HS-27A (cell line): ENCODE measurements around the gene ANKRD11.
"Not testable (repeated sequence)": the region's sequence is repeated elsewhere in the genome, so short reads cannot be mapped to it uniquely, and the experiment has no call there.

ENCODE experiments used
- DNase-seq: peaks from one replicate; pipeline ENCODE4 v3.0.0-alpha.2; 2012; ENCODE audit warnings: low read depth, missing footprints

The ANKRD11 gene

DNA sequence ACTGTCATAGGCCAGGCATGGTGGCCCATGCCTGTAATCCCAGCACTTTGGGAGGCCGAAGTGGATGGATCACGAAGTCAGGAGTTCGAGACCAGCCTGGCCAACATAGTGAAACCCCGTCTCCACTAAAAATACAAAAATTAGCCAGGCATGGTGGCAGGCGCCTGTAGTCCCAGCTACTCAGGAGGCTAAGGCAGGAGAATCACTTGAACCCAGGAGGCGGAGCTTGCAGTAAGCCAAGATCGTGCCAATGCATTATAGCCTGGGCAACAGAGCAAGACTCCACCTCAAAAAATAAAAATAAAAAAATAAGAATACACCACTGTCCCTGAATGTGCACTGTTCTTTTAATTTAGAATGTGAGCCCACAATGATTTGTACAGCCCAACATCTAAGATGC lies 61.8 kb downstream of the ANKRD11 start:
- not testable (repeated sequence) for DNase-seq

DNA sequence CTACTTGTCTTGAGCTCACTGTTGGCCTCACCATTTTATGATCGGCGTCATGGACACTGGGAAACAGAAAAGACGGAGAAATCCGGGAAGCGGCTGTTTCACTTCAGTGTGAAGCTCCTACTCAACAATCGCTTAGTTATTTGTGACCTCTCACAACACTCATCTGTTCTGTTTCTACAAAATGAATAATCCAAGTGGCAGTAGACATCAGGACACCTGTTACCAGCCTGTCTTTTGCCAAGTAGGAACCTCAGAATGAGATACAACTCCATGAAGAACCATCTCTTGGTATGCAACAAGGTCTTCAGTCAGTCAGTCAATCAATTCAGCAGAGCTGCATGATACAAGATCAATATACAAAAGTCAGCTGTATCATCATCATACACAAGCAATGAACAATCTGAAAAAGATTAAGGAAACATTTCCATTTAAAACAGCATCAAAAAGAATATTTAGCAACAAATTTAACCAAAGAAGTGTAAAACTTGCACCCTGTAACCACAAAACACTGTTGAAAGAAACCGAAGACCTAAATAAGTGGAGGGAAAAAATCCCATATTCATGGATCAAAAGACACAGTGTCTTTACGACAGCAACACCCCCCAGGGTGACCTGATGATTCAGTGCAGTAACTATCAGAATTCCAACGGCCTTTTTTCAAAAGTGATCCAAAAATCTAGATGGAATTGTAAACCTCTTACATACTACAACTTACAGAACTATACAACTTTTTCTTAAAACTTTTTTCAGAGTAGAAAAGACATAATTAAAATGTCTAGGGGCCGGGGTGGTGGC lies 63.4 kb downstream of the ANKRD11 start:
- no peak for DNase-seq

GRCh38 chr16:89425523-89425922 lies 64.8 kb downstream of the ANKRD11 start:
- no peak for DNase-seq

DNA sequence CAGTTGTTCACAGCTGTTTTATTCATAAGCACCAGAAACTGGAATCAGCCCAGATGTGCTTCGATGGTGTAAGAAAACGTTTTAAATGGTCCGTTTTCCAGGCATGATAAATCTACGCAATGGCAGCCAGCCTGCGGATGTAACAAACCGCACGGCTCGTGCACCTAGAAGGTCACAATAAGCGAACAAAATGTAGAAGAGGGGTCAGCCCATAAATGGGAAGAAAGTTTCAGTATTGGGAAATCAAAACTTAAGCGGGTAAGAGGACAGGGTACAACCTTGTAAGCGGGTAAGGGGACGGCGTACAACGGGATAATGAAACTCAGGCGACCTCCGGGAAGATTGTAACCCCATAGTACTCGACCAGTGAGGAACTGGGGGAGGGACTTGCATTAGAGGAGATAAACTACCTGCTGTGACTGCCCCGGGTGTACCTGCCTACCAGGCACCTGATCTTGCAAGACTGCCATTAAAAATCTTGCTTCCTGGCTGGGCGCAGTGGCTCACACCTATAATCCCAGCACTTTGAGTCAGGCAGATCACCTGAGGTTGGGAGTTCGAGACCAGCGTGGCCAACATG lies 66.6 kb downstream of the ANKRD11 start:
- DNase-seq, result no peak

- DNase-seq, result no peak
These were observed 67.3 kb downstream of the ANKRD11 start for GRCh38 chr16:89422905-89423630.

DNA sequence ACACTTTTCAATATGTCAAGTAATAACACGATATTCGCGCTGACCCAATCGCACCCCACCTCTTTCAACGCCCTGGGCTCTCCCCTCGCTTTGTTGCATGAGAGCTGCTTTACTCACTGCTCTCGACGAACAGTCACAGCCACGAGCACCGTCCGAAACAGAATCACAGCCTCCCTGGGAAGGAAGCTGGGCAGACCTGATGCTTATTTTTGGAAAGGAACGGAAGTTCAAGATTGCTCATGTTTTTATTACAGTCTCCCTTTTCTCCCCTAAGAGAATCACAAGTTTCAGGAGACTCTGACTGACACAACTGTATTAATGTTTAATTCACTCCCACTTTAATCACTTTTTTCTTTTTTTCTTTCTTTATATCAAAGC lies 67.8 kb downstream of the ANKRD11 start:
- no peak for DNase-seq

GRCh38 chr16:89421300-89421699 lies 69.1 kb downstream of the ANKRD11 start:
- DNase-seq, result not testable (repeated sequence)

GRCh38 chr16:89420204-89420603 lies 70.2 kb downstream of the ANKRD11 start:
- DNase-seq, result no peak

DNA sequence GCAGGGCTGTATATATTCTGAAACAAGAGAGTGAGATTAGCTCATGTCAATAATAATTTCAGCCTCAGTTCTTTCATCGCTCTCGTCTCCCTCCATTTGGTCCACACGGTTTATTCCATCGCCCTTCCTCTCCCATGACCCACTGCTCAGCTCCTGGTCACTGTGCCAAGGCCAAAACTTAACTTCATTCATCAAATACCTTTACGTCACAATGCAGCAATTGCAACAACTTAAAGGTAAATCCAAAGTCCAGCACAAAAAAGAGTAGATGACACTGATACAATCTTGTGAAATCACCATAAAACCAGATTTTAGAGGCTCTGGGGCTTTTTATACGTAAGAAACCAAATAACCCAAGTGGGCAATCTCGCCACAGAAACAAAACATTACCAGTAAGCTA lies 72.0 kb downstream of the ANKRD11 start:
- no peak for DNase-seq

DNA sequence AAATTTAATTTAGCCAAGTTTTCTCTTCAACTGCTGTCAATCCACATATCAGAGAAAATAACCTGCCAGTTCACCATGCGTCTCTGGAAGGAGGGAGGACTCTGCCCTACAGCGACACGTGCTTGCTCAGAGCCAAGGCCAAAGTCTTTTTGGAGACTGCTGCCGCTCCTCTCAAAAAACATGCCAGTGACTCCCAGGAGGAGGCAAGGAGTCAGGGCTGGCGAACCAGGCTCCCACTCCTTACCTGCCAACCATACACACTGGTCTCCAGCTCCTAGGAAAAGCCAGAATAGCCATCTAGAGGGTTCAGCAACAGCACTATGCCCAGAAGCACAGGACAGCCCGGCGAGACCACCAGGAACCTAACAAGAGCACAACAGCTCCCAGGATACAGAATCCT lies 73.0 kb downstream of the ANKRD11 start:
- DNase-seq, result no peak

DNA sequence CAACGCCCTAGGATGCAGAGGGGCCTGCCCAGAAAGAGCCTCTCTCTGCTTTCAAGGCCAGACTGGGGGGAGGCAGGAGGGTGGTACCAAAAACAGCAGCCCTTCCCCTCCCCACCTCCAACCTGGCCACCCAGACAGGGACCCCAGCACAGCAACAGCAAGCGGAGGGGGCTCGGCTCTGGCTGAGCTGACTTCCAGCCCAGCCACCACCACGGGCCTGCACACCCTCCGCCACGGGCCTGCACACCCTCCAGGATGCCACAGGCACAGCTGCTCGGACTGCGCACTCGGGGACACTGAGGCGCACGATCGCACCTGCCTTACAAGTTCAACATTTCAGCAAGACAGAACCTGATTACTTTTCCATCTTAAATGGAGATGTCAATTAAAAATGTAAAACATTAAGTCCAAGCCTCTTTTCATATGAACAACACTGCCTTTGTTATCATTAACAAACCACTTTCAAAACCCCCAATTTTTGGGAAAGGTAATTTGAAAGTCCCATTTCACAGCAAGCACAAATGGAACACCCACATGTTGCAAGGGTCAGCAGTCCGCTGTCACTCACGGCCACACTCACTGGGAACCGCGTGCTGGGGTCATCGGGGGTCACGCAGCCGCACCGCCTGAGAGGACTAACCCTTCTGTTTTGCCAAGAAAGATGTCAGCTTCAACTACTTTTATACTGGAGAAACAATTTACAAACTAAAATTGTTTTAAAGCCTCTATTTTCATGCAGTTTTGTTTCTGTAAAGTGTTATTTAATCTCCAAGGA lies 76.4 kb downstream of the ANKRD11 start:
- DNase-seq, result no peak

- no peak for DNase-seq
These were observed 77.5 kb downstream of the ANKRD11 start for GRCh38 chr16:89412811-89413210.

DNA sequence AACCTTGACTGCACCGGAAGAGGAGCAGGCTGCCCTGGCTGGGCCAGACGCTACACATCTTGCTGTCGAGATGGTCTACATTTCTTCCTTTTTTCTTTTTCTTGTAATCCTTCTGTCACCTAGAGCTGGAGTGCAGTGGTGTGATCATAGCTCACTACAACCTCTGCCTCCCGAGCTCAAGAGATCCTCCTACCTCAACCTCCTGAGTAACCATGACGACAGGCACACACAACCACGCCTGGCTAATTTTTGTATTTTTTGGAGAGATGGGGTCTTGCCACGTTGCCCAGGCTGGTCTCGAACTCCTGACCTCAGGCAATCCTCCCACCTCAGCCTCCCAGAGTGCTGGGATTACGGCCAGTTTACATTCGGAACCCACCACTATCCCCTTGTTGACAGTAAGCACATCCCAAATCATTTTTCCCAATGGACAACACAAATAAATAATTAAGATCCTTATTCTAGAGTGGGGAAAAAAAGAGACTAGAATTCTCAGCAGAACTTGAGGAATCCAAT lies 79.0 kb downstream of the ANKRD11 start:
- no peak for DNase-seq

GRCh38 chr16:89410794-89411309 lies 79.5 kb downstream of the ANKRD11 start:
- no peak for DNase-seq

- DNase-seq, result no peak
These were observed 80.0 kb downstream of the ANKRD11 start for GRCh38 chr16:89410322-89410721.

- no peak for DNase-seq
These were observed 81.1 kb downstream of the ANKRD11 start for GRCh38 chr16:89409161-89409711.

GRCh38 chr16:89408315-89408714 lies 82.0 kb downstream of the ANKRD11 start:
- no peak for DNase-seq

DNA sequence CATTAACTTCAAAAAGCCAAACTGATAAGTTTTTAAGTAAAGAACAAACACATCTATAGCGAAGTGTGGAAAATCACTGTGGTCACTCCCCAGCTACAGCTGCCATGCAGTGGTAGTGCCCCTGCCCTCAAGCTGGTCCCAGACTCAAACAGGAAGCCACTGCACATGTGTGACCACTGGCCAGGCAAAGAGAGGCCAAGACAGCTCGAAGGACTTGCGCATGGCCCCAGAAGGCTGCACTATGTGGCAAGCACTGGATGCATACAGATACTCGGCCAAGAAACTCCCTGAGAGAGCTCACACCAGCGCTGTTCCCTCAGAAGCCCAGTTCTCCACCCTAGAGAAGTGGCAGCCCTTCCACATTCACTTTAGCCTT lies 82.4 kb downstream of the ANKRD11 start:
- DNase-seq, result no peak

DNA sequence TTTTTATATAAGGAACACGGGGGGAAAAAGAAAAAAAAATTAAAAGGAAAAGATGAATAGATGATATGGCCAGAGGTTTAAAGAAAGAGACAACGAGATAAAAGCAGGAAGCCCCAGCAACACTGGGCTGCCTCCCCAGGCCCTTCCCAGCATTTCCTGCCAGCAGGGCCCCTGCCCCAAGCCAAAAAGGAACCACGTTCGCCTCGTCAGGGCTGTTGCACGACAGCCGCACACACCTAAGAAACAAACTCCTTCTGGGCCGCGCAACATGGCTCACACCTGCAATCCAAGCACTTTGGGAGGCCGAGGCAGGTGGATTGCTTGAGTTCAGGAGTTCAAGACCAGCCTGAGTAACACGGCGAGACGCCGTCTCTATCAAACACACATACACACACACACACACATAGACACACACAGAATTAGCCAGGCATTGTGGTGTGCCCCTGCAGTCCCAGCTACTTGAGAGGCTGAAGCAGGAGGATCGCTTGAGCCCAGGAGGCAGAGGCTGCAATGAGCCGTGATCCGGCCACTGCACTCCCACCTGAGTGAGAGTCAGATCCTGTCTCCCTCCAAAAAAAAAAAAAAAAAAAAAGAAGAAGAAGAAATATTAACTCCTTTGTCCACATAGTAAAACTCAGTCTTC lies 83.0 kb downstream of the ANKRD11 start:
- no peak for DNase-seq

DNA sequence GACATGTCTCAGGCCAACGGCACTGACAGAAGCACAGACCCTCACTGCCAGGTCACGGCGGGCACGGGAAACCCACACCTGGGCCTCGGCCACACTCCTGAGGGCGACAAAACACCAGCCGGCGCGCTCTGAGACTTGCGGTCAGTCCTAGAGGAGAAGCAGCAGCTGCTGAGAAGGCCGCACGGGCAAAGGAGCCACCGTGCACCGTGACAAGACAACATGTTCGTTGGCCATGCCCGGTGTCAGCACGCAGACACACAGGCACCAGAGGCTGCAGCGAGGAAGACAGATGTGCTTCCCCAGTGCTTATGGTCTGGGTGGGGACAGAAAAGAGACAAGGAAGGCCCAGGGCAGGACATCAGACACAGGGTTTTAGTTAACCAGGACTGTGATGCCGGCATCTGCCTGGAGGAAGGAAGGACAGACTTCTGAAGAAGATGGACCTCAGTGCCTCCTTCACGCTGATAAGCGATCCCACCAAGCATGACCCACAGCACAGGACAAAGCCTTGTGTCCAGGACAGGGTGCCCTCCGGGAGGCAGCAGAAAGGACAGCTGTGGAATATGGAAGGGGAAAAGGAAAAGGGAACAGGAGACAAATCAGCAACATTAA lies 84.0 kb downstream of the ANKRD11 start:
- DNase-seq, result no peak

GRCh38 chr16:89404561-89404960 lies 85.8 kb downstream of the ANKRD11 start:
- DNase-seq, result no peak
